Measurements from ENCODE around the gene WBP2. TPM values are rescaled to one million over a fixed set of nuclear protein-coding genes. Genes with fewer than 3 reads are reported as not detected.

WBP2 gene
- total and polyA plus RNA-seq, 2 of the 13 experiments (the other 11 are each of a cell fraction or from before 2014, with no cell fraction given) = 29.2 to 29.5 TPM

- Histone ChIP-seq H3K79me2 (ENCODE audit: insufficient read depth, low read length) (peaks cover 9% of the 10 kb centered on the region), H3K27ac (ENCODE audit: extremely low read length, insufficient read depth, low read length) (no peak overlapping the region), H2AFZ (ENCODE audit: low read length) (no peak overlapping the region), H3K9ac (ENCODE audit: insufficient read depth, low read depth, low read length) (no peak overlapping the region), H3K4me1 (ENCODE audit: insufficient read depth, low read length) (peaks cover 10% of the 10 kb centered on the region), H3K36me3 (replicated peaks in 1 of 2; ENCODE audit: control insufficient read depth in 1 of 2, insufficient read depth in 2 of 2, low read length in 2 of 2) (no peaks in the 10 kb centered on the region), H3K27me3 (ENCODE audit: control insufficient read depth in 1 of 2, insufficient read depth in 2 of 2, low read length in 2 of 2) (no peaks in the 10 kb centered on the region), H4K20me1 (ENCODE audit: insufficient read depth, low read length) (no peaks in the 10 kb centered on the region), H3K9me3 (ENCODE audit: low read length) (no peaks in the 10 kb centered on the region), H3K4me2 (ENCODE audit: low read depth, low read length) (no peak overlapping the region), H3K4me3 (replicated peaks in 1 of 3; ENCODE audit: insufficient read depth in 1 of 3, low read depth in 2 of 3, low read length in 3 of 3) (no peak overlapping the region)
- 75% methylated on average over 15 of the region's 15 CpGs for WGBS (ENCODE audit: low lambda C conversion rate)
- FAIRE-seq = no peak
- ATAC-seq = no peak
- ChIA-PET CTCF (ENCODE audit: low intra/inter-chr PET ratio, low total read pairs) (no interaction called here), POLR2A (interaction anchor here (0.8 to 11.5 kb wide), 6 partner anchors 9 to 102 kb away, joined by 4 to 423 read pairs (median 4); partner anchors contain the start of genes TRIM65 and WBP2)
- no TSS peak for BruUV-seq (replicated peaks)
- TF ChIP-seq AGO1 (IDR thresholded peaks at IDR 0.05; ENCODE audit: low read depth, low read length, poor library complexity, severe bottlenecking) (peak; percentile 76), SALL1 (CRISPR knock-in tag; IDR thresholded peaks at IDR 0.05) (0 out of 2 replicates have a peak, but pooled peaks have one; percentile 3), REXO4 (CRISPR knock-in tag; IDR thresholded peaks at IDR 0.05; ENCODE audit: borderline replicate concordance) (no peak), AKAP8 (CRISPR knock-in tag; IDR thresholded peaks at IDR 0.05) (peak; percentile 29; the same call in 1 of the 2 replicates), PRDM10 (CRISPR knock-in tag; IDR thresholded peaks at IDR 0.05; ENCODE audit: low read depth) (no peak)
- in situ Hi-C loops (cut with HindIII; ENCODE audit: extremely low pct_ligation_motif_present, low pct_unique_long_range_greater_than_20kb) = no loop called here
- DNase-seq (ENCODE audit: low spot score) = no peak
- intact Hi-C loops (cut with micrococcal nuclease; ENCODE audit: unreplicated experiment) = no loop called here
Observed at GRCh38 chr17:75881678-75882454, 26.7 kb upstream of the WBP2 start.

Data from HepG2 (cell line).